Limb (tissue), 2 donors: Measurements from ENCODE around the gene HS3ST6.
"Not testable (repeated sequence)": the region's sequence is repeated elsewhere in the genome, so short reads cannot be mapped to it uniquely, and the experiment has no call there.

Source experiments
- DNase-seq, 2 donors: peaks; one replicate each; pipeline ENCODE4 v3.0.0-alpha.2; 2016; ENCODE audit errors: extremely low spot score in 2 of 2

The HS3ST6 gene

GRCh38 chr16:1877804-1878203, 40.4 kb downstream of the HS3ST6 start:
- no peak for DNase-seq

- DNase-seq: no peak
Measured at GRCh38 chr16:1877089-1877488, 41.1 kb downstream of the HS3ST6 start.

GRCh38 chr16:1876468-1876867, 41.7 kb downstream of the HS3ST6 start:
- DNase-seq: no peak

- DNase-seq: not testable (repeated sequence)
Measured at GRCh38 chr16:1876066-1876465, 42.1 kb downstream of the HS3ST6 start.

GRCh38 chr16:1874854-1875253, 43.4 kb downstream of the HS3ST6 start:
- no peak for DNase-seq

GRCh38 chr16:1871974-1872635, 46.1 kb downstream of the HS3ST6 start, which contains the start of gene MEIOB:
TSS of gene MEIOB (minus strand) at chr16:1872164. CDS start at chr16:1868175, 3,989 bp downstream.
- DNase-seq: peak in 1 of 2 donors; percentile 60

GRCh38 chr16:1870365-1871082, 47.7 kb downstream of the HS3ST6 start:
- DNase-seq: no peak

GRCh38 chr16:1865902-1866690, 52.1 kb downstream of the HS3ST6 start:
- DNase-seq: no peak

GRCh38 chr16:1863681-1864460, 54.3 kb downstream of the HS3ST6 start:
- DNase-seq: peak; percentile 33 to 39

- no peak for DNase-seq
Measured at GRCh38 chr16:1862394-1862793, 55.8 kb downstream of the HS3ST6 start.

GRCh38 chr16:1861730-1862129, 56.5 kb downstream of the HS3ST6 start:
- no peak for DNase-seq
